NCI-H748 treated with DMSO at 0.1 percent for 48 hours (cell line): ENCODE measurements around the gene GNG8.

Experiments used
- DNase-seq: peaks from one replicate; lab custom pipeline; 2025; lab: John Stamatoyannopoulos, UW

The GNG8 gene

GRCh38 chr19:46635920-46636761 lies at the start of gene GNG8:
Gene GNG8, minus strand, starts transcription at chr19:46636202. Its CDS starts 1,520 bp downstream, at chr19:46634682.
- no peak for DNase-seq

GRCh38 chr19:46685189-46685588 lies 49.2 kb upstream of the GNG8 start:
- DNase-seq = no peak

GRCh38 chr19:46678110-46678732 lies 42.2 kb upstream of the GNG8 start:
- DNase-seq = no peak

- DNase-seq = no peak
Measured at GRCh38 chr19:46674416-46675178, 38.6 kb upstream of the GNG8 start.

- no peak for DNase-seq
Measured at GRCh38 chr19:46670813-46671212, 34.8 kb upstream of the GNG8 start.

GRCh38 chr19:46668662-46669061 lies 32.7 kb upstream of the GNG8 start:
- DNase-seq = no peak

- no peak for DNase-seq
Measured at GRCh38 chr19:46665072-46665471, 29.1 kb upstream of the GNG8 start.

GRCh38 chr19:46661735-46662592 lies 26.0 kb upstream of the GNG8 start:
- peak; percentile 95 for DNase-seq

- DNase-seq = peak; percentile 100
Measured at GRCh38 chr19:46661020-46661731, 25.2 kb upstream of the GNG8 start, which contains the start of gene DACT3. Gene DACT3, minus strand, starts transcription at chr19:46661182. Its CDS starts 118 bp downstream, at chr19:46661064.

GRCh38 chr19:46660551-46661019 lies 24.6 kb upstream of the GNG8 start:
- no peak for DNase-seq

- DNase-seq = no peak
Measured at GRCh38 chr19:46660008-46660517, 24.1 kb upstream of the GNG8 start.

GRCh38 chr19:46659151-46660007 lies 23.4 kb upstream of the GNG8 start:
- no peak for DNase-seq

- DNase-seq = no peak
Measured at GRCh38 chr19:46656541-46656940, 20.5 kb upstream of the GNG8 start.

- DNase-seq = no peak
Measured at GRCh38 chr19:46654621-46655152, 18.7 kb upstream of the GNG8 start.

GRCh38 chr19:46650445-46650844 lies 14.4 kb upstream of the GNG8 start:
- DNase-seq = no peak

GRCh38 chr19:46648961-46649960 lies 13.3 kb upstream of the GNG8 start:
- no peak for DNase-seq

GRCh38 chr19:46648060-46648960 lies 12.3 kb upstream of the GNG8 start:
- DNase-seq = no peak
